Endothelial cell of umbilical vein (primary cell): Measurements from ENCODE around the gene SEPTIN5. TPM values are rescaled to one million over a fixed set of nuclear protein-coding genes. Genes with fewer than 3 reads are reported as not detected.
A peak's percentile ranks its signal among the peaks of the same experiment; 100 is the strongest.

ENCODE experiments used
- BruUV-seq: library from RNA; stranded (reverse); fragments of 400-500 nt; replicated peaks from 2 replicates; lab custom pipeline; 2021; lab: Mats Ljungman, UMichigan
- CTCF ChIA-PET: fragments of 300-600, 350-600 bp; sonication (Branson Sonifier 250); formaldehyde crosslinking; loops from one replicate; lab custom pipeline; 2021; ENCODE audit warnings: antibody characterized with exemption, inconsistent platforms; lab: Charles Lee
- POLR2A ChIA-PET: fragments of 300-600, 350-600 bp; sonication (Branson Sonifier 250); formaldehyde crosslinking; loops from one replicate; lab custom pipeline; 2021; ENCODE audit warnings: antibody characterized with exemption, inconsistent platforms; lab: Charles Lee
- DNase-seq: peaks from one replicate; pipeline ENCODE4 v3.0.0-alpha.2; 2011; ENCODE audit warnings: low read depth, low spot score
- FAIRE-seq: peaks from 2 replicates; lab custom pipeline; 2011; peaks lifted over from hg19 to GRCh38; lab: Jason Lieb, UNC
- H2AFZ ChIP-seq: 2 replicates; pipeline ENCODE4 v1.6.0; 2012; ENCODE audit warnings: low read depth, low read length, control low read depth, inconsistent platforms
- H3K27ac ChIP-seq: 2 replicates; pipeline ENCODE4 v1.5.1; 2011; ENCODE audit warnings: low read depth, mild to moderate bottlenecking, control low read depth, low read length, moderate library complexity; ENCODE audit not compliant: insufficient read depth
- H3K27me3 ChIP-seq, 2 experiments: 2 replicates each; pipeline versions ENCODE4 v1.6.0 to v1.6.1; 2011; ENCODE audit warnings: low read length in 2 of 2, mixed read lengths in 1 of 2; ENCODE audit not compliant: control insufficient read depth in 2 of 2, insufficient read depth in 2 of 2
- H3K36me3 ChIP-seq, 2 experiments: 2 replicates in 1 of 2; 3 replicates in 1 of 2; pipeline ENCODE4 v1.5.1; 2011; ENCODE audit warnings: low read length in 2 of 2, mild to moderate bottlenecking in 1 of 2, moderate library complexity in 1 of 2; ENCODE audit not compliant: control insufficient read depth in 2 of 2, insufficient read depth in 2 of 2; ENCODE audit errors: extremely low read depth in 1 of 2
- H3K4me1 ChIP-seq: 3 replicates; pipeline ENCODE4 v1.5.1; 2011; ENCODE audit warnings: mild to moderate bottlenecking, low read length; ENCODE audit not compliant: control insufficient read depth, insufficient read depth; ENCODE audit errors: extremely low read depth
- H3K4me2 ChIP-seq: 2 replicates; pipeline ENCODE4 v1.6.1; 2011; ENCODE audit warnings: low read length, control low read depth, mixed read lengths; ENCODE audit not compliant: insufficient read depth
- H3K4me3 ChIP-seq, 3 experiments: fragments of 200-600 bp in 1 of 3; sonication (generic), shearing (Covaris generic) in 1 of 3; replicated peaks in 1 of 3; 2 replicates each; pipeline ENCODE4 v1.5.1; 2011 to 2016; ENCODE audit warnings: control low read depth in 3 of 3, low read length in 3 of 3, mild to moderate bottlenecking in 2 of 3, inconsistent platforms in 1 of 3, low read depth in 1 of 3, moderate library complexity in 1 of 3; ENCODE audit not compliant: insufficient read depth in 1 of 3
- H3K79me2 ChIP-seq: 2 replicates; pipeline ENCODE4 v1.6.0; 2012; ENCODE audit warnings: low read length, inconsistent platforms; ENCODE audit not compliant: control insufficient read depth, insufficient read depth
- H3K9ac ChIP-seq: replicated peaks from 2 replicates; pipeline ENCODE3; 2011; ENCODE audit warnings: low read length, control low read depth; ENCODE audit not compliant: insufficient read depth; ENCODE audit errors: extremely low read depth
- H3K9me1 ChIP-seq: replicated peaks from 3 replicates; pipeline ENCODE4 v1.6.0; 2011; ENCODE audit warnings: mild to moderate bottlenecking, low read length; ENCODE audit not compliant: control insufficient read depth, insufficient read depth; ENCODE audit errors: extremely low read depth
- H3K9me3 ChIP-seq: replicated peaks from 2 replicates; pipeline ENCODE4 v1.5.1; 2012; ENCODE audit warnings: low read length, inconsistent platforms; ENCODE audit not compliant: control insufficient read depth, insufficient read depth
- H4K20me1 ChIP-seq: replicated peaks from 2 replicates; pipeline ENCODE3; 2011; ENCODE audit warnings: mild to moderate bottlenecking, low read length; ENCODE audit not compliant: control insufficient read depth, insufficient read depth; ENCODE audit errors: extremely low read depth
- CTCF ChIP-seq, 2 donors: IDR thresholded peaks; 1 replicate in 1 of 2; 2 replicates in 1 of 2; pipeline ENCODE4 v1.5.1; 2011; ENCODE audit warnings: low read length in 2 of 2, mild to moderate bottlenecking in 2 of 2, moderate library complexity in 2 of 2, control low read depth in 1 of 2, inconsistent platforms in 1 of 2, low read depth in 1 of 2; ENCODE audit not compliant: insufficient read depth in 1 of 2; ENCODE audit errors: extremely low read depth in 1 of 2
- GATA2 ChIP-seq: IDR thresholded peaks from 2 replicates; pipeline ENCODE4 v1.7.0; 2011; ENCODE audit warnings: low read depth, mild to moderate bottlenecking, moderate library complexity, mixed read lengths, low read length; ENCODE audit not compliant: insufficient read length, insufficient read depth
- POLR2A ChIP-seq: IDR thresholded peaks from 2 replicates; pipeline ENCODE4 v1.6.1; 2012; ENCODE audit warnings: low read depth, mild to moderate bottlenecking, control low read depth, low read length
- POLR2AphosphoS5 ChIP-seq: IDR thresholded peaks from 2 replicates; pipeline ENCODE4 v1.6.1; 2012; ENCODE audit warnings: low read depth, mild to moderate bottlenecking, control low read depth, low read length, moderate library complexity; ENCODE audit not compliant: insufficient read depth
- dilution Hi-C: fragments of 300-500 bp; cut with MboI; formaldehyde crosslinking; loops from one replicate; pipeline ENCODE4 v1.15.0; 2019; ENCODE audit warnings: low sequenced_read_pairs; ENCODE audit not compliant: extremely low pct_ligation_motif_present
- intact Hi-C: fragments of 100-400 bp; cut with micrococcal nuclease; formaldehyde crosslinking; loops from one replicate; pipeline ENCODE4 v1.10.0; 2022
- polyA plus RNA-seq, 4 experiments: library from polyadenylated mRNA; depleted of rRNA in 3 of 4; stranded (reverse) in 3 of 4; unstranded in 1 of 4; fragments of >200 nt; gene quantifications; 2 replicates each; pipeline versions ENCODE4 v1.2.1 to v1.2.3, GENCODE V29; 2011 to 2012; ENCODE audit warnings: missing spikeins in 1 of 4
- total RNA-seq: library from RNA; stranded (reverse); gene quantifications from 2 replicates; pipeline ENCODE4 v1.2.3, GENCODE V29; 2021

SEPTIN5 gene
- total and polyA plus RNA-seq, 2 donors (not counting 3 experiments of a cell fraction or from before 2014, with no cell fraction given): 31.1 to 35.8 TPM

- CTCF ChIA-PET: interaction anchor here (0.7 to 3.4 kb wide), 24 partner anchors 10 to 275 kb away, joined by 3 to 18 read pairs (median 4); partner anchors contain the start of gene GP1BB
Observed at GRCh38 chr22:19679522-19680101, 34.7 kb upstream of the SEPTIN5 start.

More at GRCh38 chr22:19679522-19680101, 34.7 kb upstream of the SEPTIN5 start:
- no peak overlapping the region for H3K4me2 ChIP-seq
- H3K27me3 ChIP-seq: peaks cover 3 to 22% of the 10 kb centered on the region in 2 experiments
- H3K4me3 ChIP-seq: no peak overlapping the region
- peak; percentile 13 for DNase-seq
- no peaks in the 10 kb centered on the region for H3K79me2 ChIP-seq
- H4K20me1 ChIP-seq: no peaks in the 10 kb centered on the region
- no peaks in the 10 kb centered on the region for H3K36me3 ChIP-seq
- no TSS peak for BruUV-seq
- TF ChIP-seq POLR2AphosphoS5: no peak
- no peak for TF ChIP-seq POLR2A
- peak; percentile 80 to 87 for TF ChIP-seq CTCF (IDR thresholded peaks at IDR 0.05; ENCODE audit: extremely low read depth in 1 of 2, insufficient read depth in 1 of 2, low read depth in 1 of 2, low read length in 2 of 2)
- TF ChIP-seq GATA2: no peak
- intact Hi-C loops: loop anchor here (1.0 kb wide), 1 partner anchor 39 kb away; no protein-coding TSS in a partner anchor
- dilution Hi-C loops: no loop called here
- no peak overlapping the region for H3K27ac ChIP-seq
- POLR2A ChIA-PET: no interaction called here
- FAIRE-seq: no peak
- no peaks in the 10 kb centered on the region for H3K4me1 ChIP-seq
- H3K9ac ChIP-seq: no peak overlapping the region
- no peak overlapping the region for H2AFZ ChIP-seq
- H3K9me3 ChIP-seq: no peaks in the 10 kb centered on the region
- no peaks in the 10 kb centered on the region for H3K9me1 ChIP-seq
